K562 (cell line): ENCODE measurements around the gene ABHD3. TPM values are rescaled to one million over a fixed set of nuclear protein-coding genes. Genes with fewer than 3 reads are reported as not detected.

Experiments used
- ZBTB40 ChIP-seq, 2 experiments: fragments of 450-650 bp in 1 of 2; sonication (generic) in 1 of 2; formaldehyde crosslinking in 1 of 2; IDR thresholded peaks; 2 replicates each; pipeline versions ENCODE4 v1.7.1 to v1.9.0; 2016 to 2022; ENCODE audit warnings: inconsistent platforms in 1 of 2, mild to moderate bottlenecking in 1 of 2, missing genetic modification reagents in 1 of 2
- polyA plus RNA-seq, 8 experiments: library from polyadenylated mRNA; depleted of rRNA in 4 of 8; stranded (reverse) in 5 of 8; unstranded in 3 of 8; fragments of >200 nt; fragmentation: Nextera tagmentation in 2 of 8; fragmentation: Illumina TruSeq in 1 of 8; extraction: Ambion mirVana in 2 of 8; extraction: Trizol in 1 of 8; gene quantifications; 2 replicates each; pipeline versions ENCODE4 v1.2.1 to v1.2.3, GENCODE V29; 2011 to 2014; ENCODE audit warnings: inconsistent platforms in 1 of 8, missing spikeins in 1 of 8
- total RNA-seq, 7 experiments: library from RNA; depleted of rRNA in 6 of 7; stranded (reverse); fragments of >200 nt in 6 of 7; fragmentation: Illumina TruSeq in 2 of 7; extraction: Trizol in 2 of 7; gene quantifications; 2 replicates each; pipeline versions ENCODE4 v1.2.1 to v1.2.3, GENCODE V29; 2011 to 2021; ENCODE audit warnings: low replicate concordance in 1 of 7

The ABHD3 gene
- total and polyA plus RNA-seq, 9 of the 15 experiments (the other 6 are each of a cell fraction or from before 2014, with no cell fraction given), result 6.3 to 38.8 (median 19.4) TPM

GRCh38 chr18:21640375-21640774 is 64.2 kb downstream of the ABHD3 start (continued):
- TF ChIP-seq ZBTB40 (IDR thresholded peaks at IDR 0.05) (peak; percentile 67), ZBTB40 (CRISPR knock-in tag; IDR thresholded peaks at IDR 0.05) (peak; percentile 67; the same call in 1 of the 2 replicates)
- TF ChIP-seq, all 486 proteins: peak for 2; not testable (repeated sequence) for 484
